Activated CD4-positive, alpha-beta T cell treated with anti-CD3 and anti-CD28 coated beads for 1 hour (primary cell): ENCODE data around the gene FBXO40.
"Not testable (repeated sequence)": the region's sequence is repeated elsewhere in the genome, so short reads cannot be mapped to it uniquely, and the experiment has no call there.

Experiments used
- DNase-seq: peaks from one replicate; pipeline ENCODE4 v3.0.0-alpha.2; 2020

The FBXO40 gene, protein sequence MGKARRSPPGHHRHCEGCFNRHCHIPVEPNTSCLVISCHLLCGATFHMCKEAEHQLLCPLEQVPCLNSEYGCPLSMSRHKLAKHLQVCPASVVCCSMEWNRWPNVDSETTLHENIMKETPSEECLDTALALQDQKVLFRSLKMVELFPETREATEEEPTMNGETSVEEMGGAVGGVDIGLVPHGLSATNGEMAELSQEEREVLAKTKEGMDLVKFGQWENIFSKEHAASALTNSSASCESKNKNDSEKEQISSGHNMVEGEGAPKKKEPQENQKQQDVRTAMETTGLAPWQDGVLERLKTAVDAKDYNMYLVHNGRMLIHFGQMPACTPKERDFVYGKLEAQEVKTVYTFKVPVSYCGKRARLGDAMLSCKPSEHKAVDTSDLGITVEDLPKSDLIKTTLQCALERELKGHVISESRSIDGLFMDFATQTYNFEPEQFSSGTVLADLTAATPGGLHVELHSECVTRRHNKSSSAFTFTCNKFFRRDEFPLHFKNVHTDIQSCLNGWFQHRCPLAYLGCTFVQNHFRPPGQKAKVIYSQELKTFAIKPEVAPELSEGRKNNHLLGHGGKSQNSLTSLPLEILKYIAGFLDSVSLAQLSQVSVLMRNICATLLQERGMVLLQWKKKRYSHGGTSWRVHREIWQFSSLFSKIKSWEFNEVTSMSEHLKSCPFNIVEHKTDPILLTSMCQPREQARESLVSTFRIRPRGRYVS

DNA sequence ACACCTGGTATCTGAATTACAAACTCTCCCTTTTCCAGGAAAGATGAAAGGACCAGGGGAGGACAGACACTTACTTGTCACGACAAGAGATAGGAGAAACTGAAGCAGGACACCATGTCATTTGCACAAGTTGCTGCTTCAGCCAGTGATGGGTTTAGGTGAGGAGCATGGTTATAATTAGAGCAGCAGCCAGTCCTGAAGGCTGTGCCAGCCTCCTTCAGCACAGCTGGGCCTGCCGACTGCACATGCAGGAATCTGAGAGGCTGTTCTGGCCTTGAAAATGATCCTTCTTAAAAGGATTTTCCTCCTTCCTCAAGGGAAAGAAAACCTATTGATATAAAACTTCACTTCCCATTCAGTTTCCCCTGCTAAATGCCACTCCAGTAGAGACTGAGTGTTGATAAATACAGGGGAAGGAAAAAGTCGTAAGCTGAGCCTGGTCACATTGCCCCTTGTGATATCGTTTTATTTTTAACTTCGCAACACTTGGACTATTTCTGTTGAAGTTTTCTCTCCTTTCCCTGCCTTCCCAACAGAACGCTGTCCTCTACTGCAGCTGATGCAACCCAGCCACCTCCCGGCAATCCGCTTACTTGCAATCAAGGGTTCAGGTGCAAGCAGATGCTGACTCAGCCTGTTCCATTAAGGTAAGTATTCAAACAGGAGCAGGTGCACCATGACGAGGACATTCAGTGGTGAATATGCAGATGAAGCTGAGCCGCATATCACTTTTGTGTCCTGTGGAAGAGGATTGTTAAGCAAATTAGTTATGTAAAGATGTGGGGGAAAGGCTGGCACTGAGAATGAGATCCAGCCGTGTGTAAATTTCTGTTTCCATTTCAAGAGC, at the start of gene FBXO40:
TSS of gene FBXO40 (plus strand) at position 524 of the 847 bp plus-strand sequence. CDS start 27,197 bp downstream, outside the sequence.
- no peak for DNase-seq

DNA sequence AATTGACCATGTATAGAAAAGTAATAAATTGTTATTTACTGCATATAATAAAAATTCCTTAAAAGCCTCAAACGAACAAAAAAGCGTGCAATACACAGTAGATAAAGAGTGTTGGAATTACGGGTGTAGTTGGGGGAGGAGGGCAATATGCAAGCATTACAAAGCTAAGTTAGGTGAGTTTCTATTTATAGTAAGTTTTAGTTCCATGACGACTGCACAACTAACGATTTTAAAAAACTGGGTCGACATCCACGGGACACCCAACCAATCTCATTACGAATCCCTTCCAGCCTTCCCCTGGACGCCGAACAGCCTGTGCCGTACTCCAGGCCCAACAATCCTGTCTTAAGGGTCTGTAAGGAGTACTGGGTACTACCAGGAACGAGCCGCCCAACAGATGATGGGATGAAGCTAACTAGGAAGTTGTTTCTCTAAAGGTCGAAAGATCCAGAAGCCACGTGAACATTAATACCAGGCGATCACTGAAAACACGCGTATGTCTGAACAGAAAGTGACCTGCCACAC, 48.1 kb upstream of the FBXO40 start:
- no peak for DNase-seq

DNA sequence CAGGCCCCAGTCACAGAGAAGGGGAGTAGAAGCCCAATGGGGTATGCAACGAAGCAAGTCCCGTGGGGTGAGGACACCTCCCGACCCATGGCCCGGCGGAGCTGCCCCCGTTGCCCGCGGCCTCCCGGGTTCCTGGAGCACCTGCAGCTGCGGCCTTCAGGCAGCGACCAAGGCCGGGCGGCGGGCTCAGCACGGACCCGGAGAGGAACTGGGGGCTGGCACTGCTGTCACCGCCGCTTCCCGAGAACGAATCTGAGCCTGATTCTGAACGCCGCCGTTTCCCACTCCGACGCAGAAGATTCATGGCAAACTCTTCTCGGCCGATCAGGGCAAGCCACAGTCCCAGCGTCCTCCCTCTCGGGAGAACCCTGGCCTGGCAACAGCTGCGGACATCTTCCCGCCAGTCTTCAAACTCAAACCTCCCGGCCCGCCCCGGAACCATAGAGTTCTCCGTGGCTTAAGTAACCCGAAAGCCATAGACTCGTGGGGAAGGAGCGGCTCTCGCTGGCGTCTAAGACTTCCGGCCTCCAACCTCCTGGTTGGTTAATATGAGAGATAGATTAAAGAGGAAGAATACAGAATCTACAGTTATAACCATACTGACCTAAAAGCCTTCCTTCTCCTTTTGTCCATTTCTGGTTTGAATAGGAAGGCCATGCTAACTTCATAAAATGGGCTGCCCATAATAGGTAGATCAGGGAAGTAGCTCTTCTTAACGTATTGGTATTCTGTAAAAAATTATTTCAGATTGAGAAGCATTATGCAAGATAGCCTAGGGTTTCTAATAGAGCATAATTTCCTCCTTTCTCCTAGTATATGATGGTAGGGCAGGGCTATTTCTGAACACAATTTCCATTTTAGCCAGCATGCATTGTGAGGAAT, 47.4 kb upstream of the FBXO40 start, which contains the start of gene POLQ:
TSS of gene POLQ (minus strand) at position 415 of the 882 bp plus-strand sequence. CDS start at position 304, 111 bp downstream.
- DNase-seq, result peak; percentile 77

DNA sequence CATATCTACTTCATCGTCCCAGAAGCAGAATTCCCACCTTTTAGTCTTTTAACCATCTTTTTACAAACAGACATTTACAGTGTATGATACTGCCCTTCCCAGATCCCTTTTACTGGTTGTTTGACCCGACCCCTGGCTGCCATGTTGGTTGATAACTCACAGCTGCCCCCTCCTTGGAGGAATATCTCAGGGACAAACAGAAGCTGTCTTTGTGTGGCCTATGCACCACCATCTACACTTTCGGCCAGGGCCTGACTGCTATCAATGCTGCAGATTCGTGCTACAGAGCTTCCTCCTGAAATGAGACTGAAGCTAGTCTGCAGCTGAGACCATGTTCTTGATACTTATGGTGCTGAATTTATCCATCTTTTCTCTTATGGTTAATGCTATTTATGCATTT, 40.8 kb upstream of the FBXO40 start:
- no peak for DNase-seq

DNA sequence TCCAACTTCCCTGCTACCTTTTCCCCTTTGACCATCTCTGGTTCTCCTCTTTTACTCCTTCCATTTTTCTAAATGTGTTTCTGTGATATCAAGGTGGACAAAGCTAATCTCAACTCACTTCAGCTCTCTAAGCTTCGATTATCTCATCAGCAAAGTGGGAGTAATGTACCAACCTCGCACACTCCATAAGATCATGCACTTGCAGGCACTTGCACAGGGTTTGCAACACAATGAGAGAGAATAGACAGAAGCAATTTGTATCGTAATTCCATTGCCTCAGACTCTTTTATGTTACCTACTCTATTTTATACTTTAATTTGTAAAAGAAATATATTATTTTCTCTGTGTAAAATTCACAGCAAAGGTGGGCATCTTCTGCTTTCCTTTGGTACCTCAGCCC, 40.4 kb upstream of the FBXO40 start:
- DNase-seq, result no peak

DNA sequence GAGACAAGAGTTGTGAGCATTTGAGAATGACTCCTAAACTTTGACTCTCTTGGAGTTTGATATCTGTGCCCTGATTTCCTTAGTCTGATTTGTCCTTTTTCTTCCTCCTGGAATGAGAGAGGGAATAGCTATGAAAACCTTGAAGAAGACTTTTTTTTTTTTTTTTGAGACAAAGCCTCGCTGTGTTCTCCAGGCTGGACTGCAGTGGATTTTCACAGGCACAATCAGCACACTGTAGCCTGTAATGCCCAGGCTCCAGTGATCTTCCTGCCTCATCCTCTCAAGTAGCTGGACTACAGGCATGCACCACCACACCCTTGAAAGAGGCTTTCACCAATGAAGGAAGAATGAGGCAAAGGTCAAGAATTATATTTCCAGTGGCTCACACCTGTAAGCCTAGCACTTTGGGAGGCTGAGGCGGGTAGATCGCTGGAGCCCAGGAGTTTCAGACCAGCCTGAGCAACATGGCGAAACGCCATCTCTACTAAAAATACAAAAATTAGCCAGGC, 35.7 kb upstream of the FBXO40 start:
- no peak for DNase-seq

DNA sequence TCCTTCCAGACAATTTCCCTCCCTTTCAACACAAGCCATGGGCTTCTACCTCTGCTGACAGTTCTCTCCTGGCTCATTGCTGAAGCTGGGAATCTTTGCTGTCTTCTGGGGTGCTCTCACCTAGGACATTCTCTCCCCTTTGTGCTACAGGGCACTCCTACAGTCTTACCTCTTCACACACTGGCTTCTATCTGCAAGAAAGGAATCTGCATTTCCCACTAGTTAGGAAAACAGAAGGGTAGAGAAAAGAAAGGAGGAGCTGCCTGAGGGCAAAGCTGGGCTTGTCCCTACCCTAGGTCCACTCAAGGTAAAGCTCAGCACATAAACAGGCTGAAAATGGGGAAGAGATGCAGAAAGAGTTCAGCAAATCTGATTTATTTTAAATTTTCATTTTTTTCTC, 31.0 kb upstream of the FBXO40 start:
- no peak for DNase-seq

DNA sequence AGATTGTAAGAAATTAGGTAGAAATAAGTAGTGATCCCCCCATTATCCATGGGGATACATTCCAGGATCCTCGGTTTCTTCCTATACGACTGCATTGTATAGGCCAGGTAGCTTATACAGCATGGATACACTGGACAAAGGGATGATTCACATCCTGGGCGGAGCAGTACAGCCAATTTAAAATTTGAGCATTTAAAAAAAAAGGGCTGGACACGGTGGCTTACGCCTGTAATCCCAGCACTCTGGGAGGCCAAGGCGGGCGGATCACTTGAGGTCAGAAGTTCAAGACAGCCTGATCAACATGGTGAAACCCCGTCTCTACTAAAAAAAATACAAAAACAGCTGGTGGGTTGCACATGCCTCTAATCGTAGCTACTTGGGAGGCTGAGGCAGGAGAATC, 26.4 kb upstream of the FBXO40 start:
- DNase-seq, result no peak

DNA sequence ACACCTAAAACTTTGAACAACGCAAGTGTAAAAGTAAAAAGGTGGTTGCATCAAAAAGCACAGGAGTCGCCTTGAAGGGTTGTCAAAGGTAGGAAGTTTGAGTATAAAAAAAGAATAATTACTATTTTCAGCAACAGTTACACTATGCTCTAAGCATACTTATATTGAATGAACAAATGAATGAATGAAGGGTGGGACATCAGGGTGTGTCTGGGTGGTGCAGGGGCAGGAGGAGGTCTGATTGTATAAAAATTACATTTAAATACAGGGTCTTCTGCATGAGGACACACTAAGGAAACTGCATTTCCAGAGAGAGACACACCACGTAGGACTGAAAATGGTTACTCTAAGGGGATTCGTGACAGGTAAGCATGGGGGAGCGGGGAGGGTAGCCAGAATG, 25.5 kb upstream of the FBXO40 start, which contains the start of gene ARGFX:
TSS of gene ARGFX (plus strand) at position 301 of the 400 bp plus-strand sequence. CDS start 2,765 bp downstream, outside the sequence.
- no peak for DNase-seq

DNA sequence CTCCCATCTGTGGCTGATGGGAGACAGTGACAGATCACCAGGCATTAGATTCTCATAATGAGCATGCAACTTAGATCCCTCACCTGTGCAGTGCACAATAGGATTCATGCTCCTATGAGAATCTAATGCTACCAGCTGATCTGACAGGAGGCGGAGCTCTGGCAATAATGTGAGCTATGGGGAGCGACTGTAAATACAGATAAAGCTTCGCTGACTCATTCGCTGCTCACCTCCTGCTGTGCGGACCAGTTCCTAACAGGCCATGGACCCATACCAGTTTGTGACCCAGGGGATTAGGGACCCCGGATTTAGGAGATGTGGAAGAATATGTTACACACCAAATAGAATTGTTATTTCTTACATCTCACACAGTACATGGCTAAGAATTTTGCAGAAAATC, 18.7 kb upstream of the FBXO40 start:
- no peak for DNase-seq

DNA sequence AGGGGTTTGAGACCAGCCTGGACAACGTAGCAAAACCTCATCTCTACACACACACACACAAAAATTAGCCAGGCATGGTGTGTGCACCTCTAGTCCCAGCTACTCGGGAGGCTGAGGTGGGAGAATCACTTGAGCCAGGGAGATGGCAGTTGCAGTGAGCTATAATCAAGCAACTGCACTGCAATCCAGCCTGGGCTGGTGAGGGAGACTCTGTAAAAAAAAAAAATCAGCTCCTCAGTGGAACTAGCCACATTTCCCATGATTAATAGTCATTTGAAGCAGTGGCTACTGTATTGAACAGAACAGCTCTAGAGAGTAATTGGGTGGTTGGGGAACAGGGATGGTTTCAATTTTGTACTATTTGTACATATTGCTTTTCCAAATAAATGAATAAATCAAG, 11.5 kb upstream of the FBXO40 start:
- DNase-seq, result no peak

DNA sequence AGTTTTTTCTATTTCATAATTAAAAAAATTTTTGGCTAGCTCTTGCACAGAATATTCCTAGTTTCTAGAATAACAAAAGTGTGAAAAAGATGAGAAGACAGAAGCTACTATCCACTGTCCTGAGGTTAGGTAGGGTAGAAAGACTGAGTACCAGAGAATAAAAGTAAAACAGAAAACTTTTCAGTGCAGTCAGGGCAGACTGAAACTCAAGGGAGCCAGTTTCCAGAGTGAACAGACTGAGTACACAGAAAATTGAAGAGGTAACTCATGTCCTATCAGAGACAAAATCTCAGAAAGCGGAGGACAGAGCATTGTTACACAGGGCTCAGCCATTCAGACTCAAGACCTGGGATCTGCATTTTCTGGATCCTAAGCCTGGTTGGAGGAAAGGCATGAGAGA, 8.8 kb upstream of the FBXO40 start:
- DNase-seq, result no peak

DNA sequence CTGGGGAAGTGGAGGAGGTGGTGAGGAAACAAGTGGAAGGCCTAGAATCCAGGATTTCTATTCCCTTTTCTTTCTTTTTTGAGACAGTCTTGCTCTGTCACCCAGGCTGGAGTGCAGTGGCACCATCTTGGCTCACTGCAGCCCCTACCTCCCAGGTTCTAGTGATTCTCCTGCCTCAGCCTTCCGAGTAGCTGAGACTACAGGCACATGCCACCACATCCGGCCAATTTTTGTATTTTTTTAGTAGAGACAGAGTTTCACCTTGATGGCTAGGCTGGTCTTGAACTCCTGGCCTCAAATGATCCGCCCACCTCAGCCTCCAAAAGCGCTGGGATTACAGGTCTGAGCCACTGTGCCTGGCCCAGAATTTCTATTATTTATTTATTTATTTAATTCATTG, 627 bp downstream of the FBXO40 start:
- DNase-seq, result not testable (repeated sequence)

DNA sequence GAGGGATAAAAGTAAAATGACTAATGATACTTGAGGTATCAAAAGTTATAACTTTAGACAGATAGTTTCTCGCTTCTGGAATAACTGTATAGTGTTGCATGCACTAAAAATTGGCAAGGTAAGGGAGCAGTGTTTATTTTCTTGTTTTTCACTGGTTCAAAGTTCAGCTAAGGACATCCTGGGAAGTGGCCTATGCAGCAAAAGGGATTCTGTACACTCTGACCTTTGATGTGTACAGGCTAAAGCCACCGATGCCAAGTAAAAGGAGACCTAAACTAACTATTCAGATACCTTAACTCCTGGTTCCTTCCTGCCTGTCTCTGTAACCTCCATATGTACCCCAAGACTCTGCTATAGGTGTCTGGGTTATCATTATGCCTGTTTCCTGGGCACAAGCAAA, 1.7 kb downstream of the FBXO40 start:
- DNase-seq, result no peak

DNA sequence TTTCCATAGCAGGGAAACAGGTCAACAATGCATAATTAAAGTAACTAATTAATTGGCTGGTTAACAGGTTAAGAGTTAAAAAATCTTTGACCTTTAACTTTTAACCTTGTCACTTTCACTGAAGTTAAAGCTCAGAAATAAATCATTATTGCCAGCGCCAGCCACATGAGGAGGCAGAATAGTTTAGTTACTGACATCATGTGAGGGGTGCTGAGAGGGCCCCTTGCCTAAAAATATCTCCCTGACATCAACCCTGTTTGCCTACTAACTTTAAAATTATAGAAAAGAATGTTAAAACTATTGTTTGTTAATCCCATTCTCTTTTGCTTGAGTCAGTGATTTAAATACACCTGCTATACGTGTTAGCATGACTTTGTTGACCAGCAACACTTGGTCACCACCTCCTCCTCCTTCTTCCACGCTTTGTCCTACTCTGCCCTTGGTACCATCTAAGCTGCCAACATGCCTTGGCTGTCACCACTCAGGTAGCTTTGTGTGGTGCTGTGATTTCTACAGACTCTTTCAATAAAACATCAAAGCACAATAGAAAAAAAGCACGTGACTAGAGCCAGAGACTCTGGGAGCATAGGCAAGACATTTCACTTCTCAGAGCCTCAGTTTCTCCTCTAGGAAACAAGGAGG, 2.7 kb downstream of the FBXO40 start:
- no peak for DNase-seq

DNA sequence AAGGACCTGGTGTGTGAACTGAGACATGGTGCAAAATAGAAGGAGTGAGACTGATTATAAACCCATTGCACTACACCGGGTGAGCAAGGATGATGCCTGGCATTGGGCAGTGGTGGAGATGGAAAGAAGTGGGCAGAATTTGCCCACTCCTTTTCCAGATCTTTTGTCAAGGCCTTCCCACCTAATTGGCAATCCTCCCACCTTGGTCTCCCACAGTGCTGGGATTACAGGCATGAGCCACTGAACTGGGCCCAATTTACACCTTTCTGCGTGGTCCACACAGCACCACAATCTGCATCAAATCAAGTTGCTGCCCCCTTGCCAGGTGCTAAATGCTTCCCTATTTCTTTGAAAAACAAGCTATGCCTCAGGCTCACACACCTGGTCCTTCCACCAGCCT, 5.4 kb downstream of the FBXO40 start:
- no peak for DNase-seq

DNA sequence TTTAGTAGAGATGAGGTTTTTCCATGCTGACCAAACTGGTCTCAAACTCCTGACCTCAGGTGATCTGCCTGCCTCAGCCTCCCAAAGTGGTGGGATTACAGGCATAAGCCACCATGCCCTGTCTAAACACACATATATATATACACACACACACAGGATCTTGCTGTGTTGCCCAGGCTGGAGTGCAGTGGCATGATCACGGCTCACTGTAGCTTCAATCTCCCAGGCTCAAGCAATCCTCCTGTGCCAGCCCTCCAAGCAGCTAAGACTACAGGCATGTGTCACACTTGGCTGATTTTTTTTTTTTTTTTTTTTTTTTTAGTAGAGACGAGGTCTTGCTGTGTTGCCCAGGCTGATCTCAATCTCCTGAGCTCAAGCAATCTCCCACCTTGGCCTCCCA, 6.7 kb downstream of the FBXO40 start:
- DNase-seq, result not testable (repeated sequence)

DNA sequence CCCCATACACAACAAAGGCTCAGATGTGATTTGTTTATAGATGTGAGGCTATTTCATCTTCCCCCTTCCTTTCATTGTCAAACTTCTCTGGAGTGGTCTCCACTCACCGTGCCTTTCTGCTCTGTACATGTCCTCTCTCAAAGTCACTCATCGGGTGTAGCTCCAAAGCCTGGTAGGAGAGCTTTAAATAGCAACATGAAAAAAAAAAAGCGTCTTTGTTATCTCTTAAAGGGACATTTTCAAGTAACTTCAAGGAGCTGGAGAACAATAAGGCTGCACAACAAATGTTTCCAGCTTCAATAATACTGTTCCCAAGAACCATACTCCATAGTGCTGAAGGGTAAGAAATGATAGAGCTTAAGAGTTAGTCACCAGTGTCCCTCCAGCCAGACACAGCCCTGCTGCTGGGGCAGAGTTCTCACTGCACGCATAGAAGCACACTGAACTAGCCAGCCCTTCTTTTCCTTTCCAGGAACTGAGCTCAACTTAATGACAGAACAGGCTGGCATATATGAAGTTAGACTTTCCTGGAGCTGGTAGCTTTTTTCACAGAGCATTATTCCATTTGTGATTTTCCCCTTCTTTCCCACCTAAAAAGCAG, 8.1 kb downstream of the FBXO40 start:
- DNase-seq, result no peak

DNA sequence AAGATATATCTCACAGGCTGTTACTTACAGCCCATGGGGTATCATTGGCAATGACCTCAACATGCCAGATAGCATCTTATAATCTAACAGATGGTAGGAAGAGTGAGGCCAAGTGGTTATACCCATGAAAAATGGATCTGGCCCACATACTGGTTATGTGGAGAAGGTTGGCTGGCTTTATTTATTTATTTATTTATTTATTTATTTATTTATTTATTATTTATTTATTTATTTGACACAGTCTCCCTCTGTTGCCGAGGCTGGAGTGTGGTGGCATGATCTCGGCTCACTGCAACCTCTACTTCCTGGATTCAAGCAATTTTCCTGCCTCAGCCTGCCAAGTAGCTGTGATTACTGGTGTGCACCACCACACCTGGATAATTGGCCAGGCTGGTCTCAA, 11.6 kb downstream of the FBXO40 start:
- DNase-seq, result no peak

DNA sequence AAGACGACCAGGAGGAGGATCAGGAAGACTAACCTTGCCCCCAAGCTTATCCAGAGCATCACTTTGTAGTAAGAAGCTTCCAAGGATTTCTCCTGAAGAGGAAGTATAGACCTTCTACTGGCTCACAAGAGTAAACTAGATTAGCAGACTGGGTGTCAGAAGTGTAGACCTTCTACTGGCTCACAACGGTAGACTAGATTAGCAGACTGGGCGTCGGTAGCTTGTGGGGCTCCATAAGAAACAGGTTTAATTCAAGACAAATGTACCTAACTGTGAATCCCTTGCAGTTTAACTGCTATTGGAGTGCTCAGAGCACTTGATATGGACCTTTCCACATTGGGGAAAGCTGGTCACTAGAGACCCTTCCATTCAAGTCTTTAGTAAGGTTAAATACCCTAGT, 12.9 kb downstream of the FBXO40 start:
- DNase-seq, result no peak

DNA sequence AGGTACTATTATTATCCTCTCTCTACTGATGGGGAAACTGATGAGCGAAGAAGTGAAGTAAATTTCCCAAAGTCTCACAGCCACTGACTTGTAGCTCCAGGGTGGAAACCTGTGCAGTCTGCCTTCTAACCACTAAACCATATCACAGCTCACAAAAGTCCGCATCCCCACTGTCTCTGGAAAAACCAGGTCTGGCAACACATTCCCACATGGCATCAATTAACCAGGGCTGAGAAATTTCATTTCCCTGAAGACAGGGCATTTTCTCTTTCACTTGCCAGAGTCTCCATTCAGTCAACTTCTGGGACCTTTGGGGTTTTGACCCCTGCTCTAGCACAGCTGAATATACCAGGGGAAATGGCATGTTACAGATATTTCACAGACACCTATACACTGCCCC, 26.5 kb downstream of the FBXO40 start:
- no peak for DNase-seq
